PC-9 (cell line): Measurements from ENCODE around the gene MTIF3. TPM values are rescaled to one million over a fixed set of nuclear protein-coding genes. Genes with fewer than 3 reads are reported as not detected.

Experiments
- BruUV-seq: library from RNA; stranded (reverse); fragments of 400-500 nt; replicated peaks from 2 replicates; lab custom pipeline; 2021; lab: Mats Ljungman, UMichigan
- CTCF ChIA-PET: fragments of 300-600 bp; sonication (Branson Sonifier 250); formaldehyde crosslinking; loops from one replicate; lab custom pipeline; 2022; ENCODE audit warnings: antibody characterized with exemption; lab: Charles Lee
- POLR2A ChIA-PET: fragments of 300-600 bp; sonication (Branson Sonifier 250); formaldehyde crosslinking; loops from one replicate; lab custom pipeline; 2022; ENCODE audit warnings: antibody characterized with exemption; ENCODE audit not compliant: unreplicated experiment; lab: Charles Lee
- DNase-seq, 2 experiments: peaks; one replicate each; pipeline versions ENCODE4 v3.0.0 to v3.0.0-alpha.2; 2015 to 2022; ENCODE audit warnings: mixed read lengths in 1 of 2
- H2AFZ ChIP-seq: fragments of 200-600 bp; sonication (generic); 2 replicates; pipeline ENCODE4 v1.8.1; 2017; ENCODE audit warnings: antibody characterized with exemption
- H3F3A ChIP-seq: fragments of 200-600 bp; sonication (generic); 2 replicates; pipeline ENCODE4 v1.8.1; 2017; ENCODE audit warnings: antibody characterized with exemption, mild to moderate bottlenecking, low read depth; ENCODE audit not compliant: insufficient read depth
- H3K27ac ChIP-seq: fragments of 200-600 bp; sonication (generic); 2 replicates; pipeline ENCODE4 v1.6.1; 2016; ENCODE audit warnings: mixed run types
- H3K27me3 ChIP-seq: fragments of 200-600 bp; sonication (generic); 2 replicates; pipeline ENCODE4 v1.6.1; 2016; ENCODE audit warnings: low read depth, mixed run types; ENCODE audit not compliant: insufficient read depth
- H3K36me3 ChIP-seq: fragments of 200-600 bp; sonication (generic); 2 replicates; pipeline ENCODE4 v1.6.1; 2016; ENCODE audit warnings: low read depth, mixed run types
- H3K4me1 ChIP-seq: fragments of 200-600 bp; sonication (generic); replicated peaks from 2 replicates; pipeline ENCODE4 v1.6.1; 2016; ENCODE audit warnings: mixed run types; ENCODE audit not compliant: insufficient read depth
- H3K4me2 ChIP-seq: fragments of 200-600 bp; sonication (generic); 2 replicates; pipeline ENCODE4 v1.6.1; 2017; ENCODE audit warnings: mixed run types
- H3K4me3 ChIP-seq: fragments of 200-600 bp; sonication (generic); 2 replicates; pipeline ENCODE4 v1.6.1; 2016; ENCODE audit warnings: mixed run types
- H3K79me2 ChIP-seq: fragments of 200-600 bp; sonication (generic); 2 replicates; pipeline ENCODE4 v1.6.1; 2017; ENCODE audit warnings: low read depth, mixed run types
- H3K9me2 ChIP-seq: fragments of 200-600 bp; sonication (generic); 2 replicates; pipeline ENCODE4 v1.8.1; 2017; ENCODE audit warnings: mild to moderate bottlenecking; ENCODE audit not compliant: insufficient read depth
- H3K9me3 ChIP-seq: fragments of 200-600 bp; sonication (generic); 2 replicates; pipeline ENCODE4 v1.8.1; 2016; ENCODE audit warnings: low read depth; ENCODE audit not compliant: insufficient read depth
- H4K20me1 ChIP-seq: fragments of 200-600 bp; sonication (generic); 2 replicates; pipeline ENCODE4 v1.8.1; 2017; ENCODE audit not compliant: insufficient read depth
- EZH2 ChIP-seq: fragments of 200-600 bp; sonication (generic); IDR thresholded peaks from 2 replicates; pipeline ENCODE4 v1.8.0; 2017; ENCODE audit warnings: antibody characterized with exemption, low read depth
- intact Hi-C: fragments of 100-400 bp; cut with micrococcal nuclease; formaldehyde crosslinking; loops from one replicate; pipeline ENCODE4 v1.10.0; 2022; ENCODE audit not compliant: unreplicated experiment
- total RNA-seq: library from RNA; stranded (reverse); gene quantifications from 2 replicates; pipeline ENCODE4 v1.2.3, GENCODE V29; 2021
- TF ChIP-seq, protein P1 (sequence below): fragments of 200-600 bp; sonication (generic); conservative IDR thresholded peaks from 2 replicates; pipeline ENCODE4 v1.6.1; 2017; ENCODE audit warnings: mixed run types, antibody characterized with exemption, mild to moderate bottlenecking, moderate library complexity

Gene MTIF3
- total RNA-seq, 1 experiment from 2014 or later, result 28.3 TPM

DNA sequence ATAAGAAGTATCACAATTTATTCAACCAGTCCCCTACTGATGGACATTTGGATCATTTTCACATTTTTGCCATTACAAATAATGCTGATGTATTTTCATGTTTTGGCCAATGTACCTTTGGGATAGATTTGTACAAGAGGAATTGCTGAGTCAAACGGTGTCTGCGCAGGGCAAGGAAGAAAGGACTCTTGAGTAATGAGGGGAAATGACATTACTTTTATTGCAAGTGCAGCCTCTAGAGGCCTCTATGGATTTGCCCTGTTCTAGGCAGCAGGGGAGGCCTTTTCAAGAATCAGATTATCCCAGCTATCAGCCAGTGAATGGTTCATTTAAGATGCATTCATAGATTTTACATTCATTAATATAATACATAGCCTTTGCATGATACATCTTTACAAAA lies 58.9 kb downstream of the MTIF3 start:
- H2AFZ ChIP-seq, result no peak overlapping the region
- TF ChIP-seq EZH2, result no peak
- TF ChIP-seq, protein P1, sequence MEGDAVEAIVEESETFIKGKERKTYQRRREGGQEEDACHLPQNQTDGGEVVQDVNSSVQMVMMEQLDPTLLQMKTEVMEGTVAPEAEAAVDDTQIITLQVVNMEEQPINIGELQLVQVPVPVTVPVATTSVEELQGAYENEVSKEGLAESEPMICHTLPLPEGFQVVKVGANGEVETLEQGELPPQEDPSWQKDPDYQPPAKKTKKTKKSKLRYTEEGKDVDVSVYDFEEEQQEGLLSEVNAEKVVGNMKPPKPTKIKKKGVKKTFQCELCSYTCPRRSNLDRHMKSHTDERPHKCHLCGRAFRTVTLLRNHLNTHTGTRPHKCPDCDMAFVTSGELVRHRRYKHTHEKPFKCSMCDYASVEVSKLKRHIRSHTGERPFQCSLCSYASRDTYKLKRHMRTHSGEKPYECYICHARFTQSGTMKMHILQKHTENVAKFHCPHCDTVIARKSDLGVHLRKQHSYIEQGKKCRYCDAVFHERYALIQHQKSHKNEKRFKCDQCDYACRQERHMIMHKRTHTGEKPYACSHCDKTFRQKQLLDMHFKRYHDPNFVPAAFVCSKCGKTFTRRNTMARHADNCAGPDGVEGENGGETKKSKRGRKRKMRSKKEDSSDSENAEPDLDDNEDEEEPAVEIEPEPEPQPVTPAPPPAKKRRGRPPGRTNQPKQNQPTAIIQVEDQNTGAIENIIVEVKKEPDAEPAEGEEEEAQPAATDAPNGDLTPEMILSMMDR, result no peak
- BruUV-seq, result no TSS peak
- H3K79me2 ChIP-seq, result no peaks in the 10 kb centered on the region
- POLR2A ChIA-PET, result no interaction called here
- H3K36me3 ChIP-seq, result no peaks in the 10 kb centered on the region
- no peaks in the 10 kb centered on the region for H4K20me1 ChIP-seq
- no peak overlapping the region for H3K4me2 ChIP-seq
- no peak overlapping the region for H3K4me3 ChIP-seq
- peaks cover 45% of the 10 kb centered on the region for H3K27me3 ChIP-seq
- H3K9me2 ChIP-seq, result no peaks in the 10 kb centered on the region
- intact Hi-C loops, result no loop called here
- no peaks in the 10 kb centered on the region for H3K4me1 ChIP-seq
- H3K27ac ChIP-seq, result no peak overlapping the region
- no peaks in the 10 kb centered on the region for H3F3A ChIP-seq
- DNase-seq, result no peak
- no peaks in the 10 kb centered on the region for H3K9me3 ChIP-seq
- CTCF ChIA-PET, result no interaction called here

GRCh38 chr13:27389891-27390290 lies 60.5 kb downstream of the MTIF3 start:
- BruUV-seq, result no TSS peak
- intact Hi-C loops, result no loop called here

GRCh38 chr13:27388241-27388640 lies 62.1 kb downstream of the MTIF3 start:
- Histone ChIP-seq H3K9me3 (no peaks in the 10 kb centered on the region), H3F3A (no peaks in the 10 kb centered on the region), H3K4me1 (no peaks in the 10 kb centered on the region), H3K4me3 (no peak overlapping the region), H2AFZ (no peak overlapping the region), H3K4me2 (no peak overlapping the region), H3K9me2 (no peaks in the 10 kb centered on the region), H3K79me2 (no peaks in the 10 kb centered on the region), H3K27me3 (peaks cover 36% of the 10 kb centered on the region), H3K36me3 (no peaks in the 10 kb centered on the region), H4K20me1 (no peaks in the 10 kb centered on the region), H3K27ac (no peak overlapping the region)
- DNase-seq, result no peak
- ChIA-PET POLR2A (no interaction called here), CTCF (no interaction called here)
- TF ChIP-seq EZH2, result no peak
- TF ChIP-seq, protein P1, result no peak
- no TSS peak for BruUV-seq
- intact Hi-C loops, result no loop called here

More at GRCh38 chr13:27389891-27390290, 60.5 kb downstream of the MTIF3 start:
- H3K4me2 ChIP-seq, result no peak overlapping the region
- peaks cover 40% of the 10 kb centered on the region for H3K27me3 ChIP-seq
- no peaks in the 10 kb centered on the region for H3K9me2 ChIP-seq
- H4K20me1 ChIP-seq, result no peaks in the 10 kb centered on the region
- ChIA-PET POLR2A (no interaction called here), CTCF (no interaction called here)
- H3K36me3 ChIP-seq, result no peaks in the 10 kb centered on the region
- H3K27ac ChIP-seq, result no peak overlapping the region
- H3K4me1 ChIP-seq, result no peaks in the 10 kb centered on the region
- H2AFZ ChIP-seq, result no peak overlapping the region
- no peaks in the 10 kb centered on the region for H3F3A ChIP-seq
- no peak for DNase-seq
- H3K9me3 ChIP-seq, result no peaks in the 10 kb centered on the region
- H3K79me2 ChIP-seq, result no peaks in the 10 kb centered on the region
- TF ChIP-seq EZH2, result no peak
- TF ChIP-seq, protein P1, result no peak
- H3K4me3 ChIP-seq, result no peak overlapping the region

Other genes with a start within 250 kb of the MTIF3 start
- 711 and 754 TPM in 2 replicates for gene RPL21, start 199.0 kb downstream of the MTIF3 start, total RNA-seq
- gene RASL11A, start 179.7 kb downstream of the MTIF3 start, total RNA-seq, result 2.0 and 3.8 TPM in 2 replicates
- gene GTF3A, start 25.9 kb downstream of the MTIF3 start, total RNA-seq, result 105 and 130 TPM in 2 replicates
- 7.0 and 7.1 TPM in 2 replicates for gene LNX2, start 170.0 kb upstream of the MTIF3 start, total RNA-seq
- gene POLR1D, start 171.3 kb upstream of the MTIF3 start, total RNA-seq, result 104 and 119 TPM in 2 replicates